DMS153 treated with DMSO at 0.1 percent for 48 hours (cell line): Measurements from ENCODE around the gene GPRIN2.
"Not testable (repeated sequence)": the region's sequence is repeated elsewhere in the genome, so short reads cannot be mapped to it uniquely, and the experiment has no call there.

Source experiments
- DNase-seq: peaks from one replicate; lab custom pipeline; 2025; ENCODE audit not compliant: unreplicated experiment; lab: John Stamatoyannopoulos, UW

Gene GPRIN2

GRCh38 chr10:46556515-46557318 is at the start of gene GPRIN2:
Gene GPRIN2, minus strand, starts transcription at chr10:46556658. Its CDS starts 5,922 bp downstream, at chr10:46550736.
- DNase-seq = no peak

DNA sequence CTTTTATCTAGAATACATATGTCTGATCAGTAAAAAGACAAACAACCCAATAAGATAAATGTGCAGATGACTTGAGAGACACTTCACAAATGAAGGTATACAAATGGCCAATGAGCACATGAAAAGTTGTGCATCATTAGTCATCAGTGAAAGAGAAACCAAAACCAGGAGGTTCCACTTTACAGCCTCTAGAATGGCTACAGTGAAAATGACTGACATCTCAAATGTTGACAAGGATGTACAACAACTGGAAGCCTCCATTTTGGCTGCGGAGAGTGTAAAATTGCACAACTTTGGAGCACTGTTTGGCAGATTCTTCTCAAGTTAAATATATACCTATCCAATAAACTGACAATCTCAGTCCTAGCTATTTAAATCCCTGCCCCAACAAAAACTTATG is 44.1 kb upstream of the GPRIN2 start:
- DNase-seq = not testable (repeated sequence)

GRCh38 chr10:46597616-46598246 is 41.3 kb upstream of the GPRIN2 start:
- not testable (repeated sequence) for DNase-seq

GRCh38 chr10:46596570-46596969 is 40.1 kb upstream of the GPRIN2 start:
- not testable (repeated sequence) for DNase-seq

GRCh38 chr10:46594453-46595063 is 38.1 kb upstream of the GPRIN2 start:
- DNase-seq = not testable (repeated sequence)

GRCh38 chr10:46593307-46593706 is 36.8 kb upstream of the GPRIN2 start:
- not testable (repeated sequence) for DNase-seq

DNA sequence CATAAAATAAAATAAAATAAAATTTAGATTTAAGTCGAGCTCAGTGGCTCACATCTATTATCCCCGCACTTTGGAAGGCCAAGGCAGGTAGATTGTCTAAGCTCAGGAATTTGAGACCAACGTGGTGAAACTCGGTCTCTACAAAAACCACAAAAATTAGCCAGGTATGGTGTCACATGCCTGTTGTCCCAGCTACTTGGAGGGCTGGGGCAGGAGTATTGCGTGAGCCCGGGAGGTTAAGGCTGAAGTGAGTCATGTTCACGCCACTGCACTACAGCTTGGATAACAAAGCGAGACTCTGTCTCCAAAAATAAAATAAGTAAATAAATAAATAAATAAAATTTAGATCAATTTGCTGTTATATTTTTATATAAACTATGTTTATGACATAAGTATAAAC is 34.6 kb upstream of the GPRIN2 start:
- DNase-seq = not testable (repeated sequence)

DNA sequence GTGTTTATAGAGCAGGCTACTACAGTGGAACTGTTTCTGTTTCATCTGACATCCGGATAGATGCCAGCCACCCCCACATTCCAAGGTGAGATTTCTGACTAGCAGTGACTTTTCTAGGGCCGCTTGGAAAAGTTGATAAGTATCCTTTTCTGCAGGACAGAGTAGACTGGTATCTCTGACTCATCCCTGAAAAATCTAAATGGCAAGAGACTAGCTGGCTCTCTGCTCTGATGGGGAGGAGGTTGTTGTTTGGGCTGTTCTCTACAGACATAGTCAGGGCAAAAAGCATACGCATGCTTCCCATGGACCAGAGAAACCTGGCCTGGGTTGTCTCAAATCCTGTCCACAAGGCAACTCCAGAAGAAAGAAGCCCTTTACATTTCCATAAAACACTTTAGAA is 33.1 kb upstream of the GPRIN2 start:
- not testable (repeated sequence) for DNase-seq

GRCh38 chr10:46588221-46588620 is 31.8 kb upstream of the GPRIN2 start:
- not testable (repeated sequence) for DNase-seq

GRCh38 chr10:46587546-46587945 is 31.1 kb upstream of the GPRIN2 start:
- not testable (repeated sequence) for DNase-seq

GRCh38 chr10:46585246-46585645 is 28.8 kb upstream of the GPRIN2 start:
- not testable (repeated sequence) for DNase-seq

GRCh38 chr10:46584196-46584595 is 27.7 kb upstream of the GPRIN2 start:
- not testable (repeated sequence) for DNase-seq

DNA sequence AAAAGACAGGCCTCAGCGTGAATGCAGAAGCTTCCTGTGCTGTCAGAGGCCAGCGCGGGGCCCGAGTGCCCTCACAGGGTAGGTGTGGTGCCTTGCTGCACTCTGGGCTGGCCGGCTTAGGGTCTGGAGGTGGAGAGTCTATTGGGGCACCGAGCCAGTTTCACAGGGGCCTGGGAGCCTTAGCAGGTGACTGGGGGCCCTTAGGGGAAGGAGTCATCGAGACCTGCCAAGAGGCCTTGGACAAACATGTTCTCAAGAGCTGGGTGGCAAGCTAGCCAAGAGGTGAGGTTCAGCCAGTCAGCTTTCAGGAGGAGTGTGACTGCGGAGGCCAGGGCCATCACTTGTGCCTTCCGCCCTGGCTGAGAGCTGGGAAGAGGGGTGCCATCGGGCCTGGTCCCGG is 26.1 kb upstream of the GPRIN2 start:
- not testable (repeated sequence) for DNase-seq

- not testable (repeated sequence) for DNase-seq
Observed at GRCh38 chr10:46581997-46582396, 25.5 kb upstream of the GPRIN2 start.

GRCh38 chr10:46579378-46579777 is 22.9 kb upstream of the GPRIN2 start:
- DNase-seq = not testable (repeated sequence)

DNA sequence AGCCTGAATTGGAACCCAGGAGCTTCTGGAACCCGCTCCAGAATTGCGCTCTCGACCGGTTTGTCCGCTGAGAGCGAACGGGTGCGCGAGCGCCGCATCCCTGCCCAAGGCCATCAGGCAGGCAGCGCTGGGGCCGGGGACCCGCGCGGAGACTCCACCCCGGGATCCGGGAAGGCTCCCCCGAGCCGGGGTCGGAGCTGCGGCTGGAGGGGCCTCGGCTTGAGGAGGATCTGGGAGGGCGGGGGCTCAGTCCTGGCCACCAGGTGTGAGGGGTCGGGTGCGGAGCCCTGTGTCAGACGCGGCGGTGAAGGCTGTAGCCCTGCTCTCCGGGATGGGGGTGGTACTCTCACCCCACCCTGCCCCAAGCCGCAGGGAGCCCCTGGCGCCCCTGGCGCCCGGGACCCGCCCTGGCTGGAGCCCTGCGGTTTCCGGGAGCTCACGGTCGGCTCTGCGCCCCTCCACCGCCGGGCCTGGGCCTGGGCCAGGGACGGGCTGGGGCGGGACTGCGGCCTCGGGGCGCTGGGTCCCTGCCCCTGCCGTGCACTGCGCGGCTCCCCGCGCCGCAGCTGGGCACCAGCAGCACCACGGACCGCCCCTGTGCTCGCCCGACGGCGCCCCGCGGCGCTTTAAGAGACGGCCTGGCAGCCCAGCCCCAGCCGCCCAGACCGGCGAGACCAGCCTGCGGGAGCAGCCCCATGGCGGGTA is 22.2 kb upstream of the GPRIN2 start, which contains the start of gene SYT15:
Gene SYT15, plus strand, starts transcription at position 655 of the 705 bp plus-strand sequence. Its CDS starts 41 bp downstream, at position 696.
- not testable (repeated sequence) for DNase-seq

- DNase-seq = not testable (repeated sequence)
Observed at GRCh38 chr10:46577624-46578473, 21.4 kb upstream of the GPRIN2 start.

- DNase-seq = not testable (repeated sequence)
Observed at GRCh38 chr10:46573884-46574283, 17.4 kb upstream of the GPRIN2 start.

DNA sequence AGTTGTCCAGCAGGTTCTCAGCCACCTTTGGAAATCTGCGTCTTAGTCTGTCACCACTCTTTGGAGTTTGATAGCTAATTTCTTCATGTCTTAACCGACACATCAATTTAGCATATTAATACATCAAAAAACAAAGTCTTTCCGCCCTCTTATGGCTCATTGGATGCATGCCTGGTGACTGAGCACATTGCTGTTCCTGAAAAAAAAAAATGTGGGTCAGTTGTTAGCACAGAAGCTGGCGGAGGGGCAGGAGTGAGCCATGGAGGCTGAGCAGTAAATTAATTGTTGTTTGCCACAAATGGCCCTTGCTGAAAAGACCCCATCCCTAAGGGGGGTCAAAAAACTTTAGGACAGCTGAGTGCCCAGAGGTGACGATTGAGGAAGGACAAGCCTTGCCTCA is 16.9 kb upstream of the GPRIN2 start:
- DNase-seq = not testable (repeated sequence)

DNA sequence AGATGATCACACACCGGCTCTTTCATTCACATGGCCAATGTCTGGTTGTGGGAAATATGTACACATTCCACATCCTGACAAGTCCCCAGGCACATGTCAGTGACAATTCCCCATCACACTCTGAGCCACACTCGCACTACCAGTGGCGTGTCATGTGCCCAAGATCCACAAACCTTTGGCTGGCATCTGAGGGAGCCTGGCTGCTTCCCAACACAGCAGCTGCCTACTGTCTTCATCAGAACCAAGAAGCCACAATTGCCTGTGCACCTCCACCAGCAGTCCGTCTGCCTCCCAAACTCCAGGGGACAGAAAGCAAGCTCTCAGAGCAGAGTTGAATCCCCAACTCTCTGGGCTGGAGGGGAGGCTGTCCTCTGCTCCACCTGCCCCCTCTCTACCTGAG is 16.3 kb upstream of the GPRIN2 start:
- DNase-seq = not testable (repeated sequence)
